HG03025 (cell line): ENCODE results near the gene YOD1.

ENCODE experiments used
- ATAC-seq: cut with Tn5 transposase; IDR thresholded peaks from one replicate; pipeline ENCODE4 v1.9.1; 2021; ENCODE audit warnings: mild to moderate bottlenecking, moderate library complexity; ENCODE audit not compliant: unreplicated experiment, low FRiP score

The YOD1 gene

DNA sequence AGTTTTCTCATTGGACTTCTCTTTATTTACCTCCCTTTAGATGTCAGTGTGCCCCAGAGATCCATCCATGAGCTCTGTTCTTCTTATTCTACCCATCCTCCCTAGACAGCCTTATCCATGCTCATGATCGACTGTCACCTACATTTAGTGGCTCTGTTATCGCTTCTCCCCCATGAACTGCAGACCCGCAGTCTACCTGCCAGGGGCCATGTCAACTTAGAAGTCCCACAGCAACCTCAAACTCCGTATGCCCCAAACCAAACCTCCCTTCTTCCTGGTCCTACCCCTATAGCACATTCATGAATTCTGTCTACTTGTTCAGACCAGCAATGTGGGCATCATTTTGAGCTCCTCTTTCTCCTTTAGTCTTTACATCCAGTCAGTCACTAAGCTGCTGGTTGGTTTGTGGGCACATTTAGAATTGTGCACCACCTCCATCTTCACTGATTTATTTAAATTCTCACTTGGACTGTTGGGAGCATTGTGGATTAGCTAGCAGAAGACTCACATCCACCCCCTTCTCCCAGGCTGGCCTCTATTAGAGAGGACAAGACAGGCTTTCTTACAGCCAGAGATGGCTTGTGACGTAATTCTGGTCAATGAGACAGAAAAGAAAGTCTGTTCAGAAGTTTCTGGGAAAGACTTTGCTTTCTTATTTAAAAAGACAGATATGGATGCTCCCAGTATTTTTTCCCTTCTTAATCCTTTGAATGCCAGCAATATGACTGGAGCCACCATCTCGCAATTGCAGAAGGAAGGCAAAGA, 37.5 kb downstream of the YOD1 start:
- ATAC-seq, result no peak

DNA sequence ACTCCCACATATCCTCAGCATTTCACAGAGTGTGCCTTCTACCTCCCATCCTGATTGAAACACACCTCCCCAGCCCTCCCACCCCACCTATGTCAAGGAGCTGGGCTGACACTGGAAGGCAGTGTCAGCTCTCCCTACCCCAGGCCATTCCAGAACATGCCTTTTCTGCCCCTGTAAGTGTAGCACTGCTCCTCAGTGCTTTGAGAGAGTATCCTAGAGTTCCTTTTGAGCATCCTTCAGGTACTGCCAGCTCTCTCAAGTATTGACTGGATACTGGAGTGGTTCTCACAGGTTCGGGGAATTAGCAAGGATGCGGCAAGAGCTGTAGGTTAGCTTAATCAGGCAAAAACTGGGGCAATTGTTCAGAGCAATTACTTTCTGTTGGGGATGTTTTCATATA, 40.3 kb downstream of the YOD1 start:
- no peak for ATAC-seq

GRCh38 chr1:207009945-207010344, 41.1 kb downstream of the YOD1 start:
- ATAC-seq, result no peak

DNA sequence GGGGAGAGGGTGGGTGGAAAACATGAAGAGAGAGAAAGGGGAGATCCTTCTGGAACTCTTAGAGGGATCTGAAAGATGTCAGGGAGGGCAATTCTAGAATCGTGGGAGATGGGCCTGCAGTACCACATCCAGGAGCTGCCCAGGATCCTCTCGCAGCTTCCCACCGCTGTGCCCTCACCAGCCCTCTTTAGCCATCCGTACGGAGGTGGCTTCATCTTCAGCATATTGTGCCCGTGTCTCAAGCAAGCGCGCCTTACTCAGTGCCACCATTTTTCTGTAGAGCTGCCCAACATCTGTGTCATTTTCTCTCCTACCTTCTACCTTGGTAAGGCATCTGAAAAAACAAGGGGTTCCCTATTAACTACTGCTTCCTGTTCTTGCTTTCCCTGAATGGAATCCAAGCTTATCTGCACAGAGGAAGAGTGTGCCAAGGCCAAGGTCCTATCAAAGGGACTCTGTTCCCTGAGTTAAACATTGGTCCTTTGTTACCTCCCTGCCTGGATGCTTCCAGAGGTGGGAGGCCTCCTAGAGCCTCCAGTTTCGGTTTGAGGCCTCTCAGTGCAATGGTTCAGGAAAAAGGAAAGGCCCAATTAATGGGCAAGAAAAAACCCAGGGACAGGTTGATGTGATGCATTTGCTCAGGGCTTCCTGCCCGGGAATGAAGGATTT, 41.7 kb downstream of the YOD1 start:
- no peak for ATAC-seq

DNA sequence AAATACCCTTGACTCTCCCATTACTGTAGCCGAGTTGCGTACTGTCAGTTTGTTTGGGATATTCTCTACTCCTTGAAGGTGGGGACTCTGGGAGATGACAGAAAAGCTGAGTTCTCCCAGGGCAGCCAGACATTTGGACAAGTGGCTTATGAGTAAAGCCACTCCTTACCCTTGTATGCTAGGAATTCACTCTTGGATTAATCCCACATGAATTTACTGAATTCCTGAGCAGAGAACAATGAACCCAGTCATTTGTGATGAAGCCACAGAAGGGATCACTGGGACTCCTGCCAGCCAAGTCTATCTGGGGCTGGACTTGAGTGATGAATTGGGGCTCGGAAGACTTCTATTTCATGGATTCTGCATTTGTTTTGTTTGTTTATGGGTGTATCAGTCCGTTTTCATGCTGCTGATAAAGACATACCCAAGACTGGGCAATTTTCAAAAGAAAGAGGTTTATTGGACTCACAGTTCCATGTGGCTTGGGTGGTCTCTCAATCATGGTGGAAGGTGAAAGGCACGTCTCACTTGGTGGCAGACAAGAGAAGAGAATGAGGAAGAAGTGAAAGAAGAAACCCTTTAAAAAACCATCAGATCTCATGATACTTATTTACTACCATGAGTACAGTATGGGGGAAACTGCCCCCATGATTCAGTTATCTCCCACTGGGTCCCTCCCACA, 43.5 kb downstream of the YOD1 start:
- ATAC-seq, result no peak

- ATAC-seq, result no peak
These were observed 44.1 kb downstream of the YOD1 start for GRCh38 chr1:207006914-207007313.

- ATAC-seq, result no peak
These were observed 44.9 kb downstream of the YOD1 start for GRCh38 chr1:207006083-207006482.

- ATAC-seq, result no peak
These were observed 45.8 kb downstream of the YOD1 start for GRCh38 chr1:207004931-207005830.

- ATAC-seq, result no peak
These were observed 47.8 kb downstream of the YOD1 start for GRCh38 chr1:207003210-207003609.

- no peak for ATAC-seq
These were observed 48.3 kb downstream of the YOD1 start for GRCh38 chr1:207002724-207003146.

- no peak for ATAC-seq
These were observed 49.3 kb downstream of the YOD1 start for GRCh38 chr1:207001492-207002245.

GRCh38 chr1:207000651-207001291, 50.2 kb downstream of the YOD1 start:
- ATAC-seq, result no peak

DNA sequence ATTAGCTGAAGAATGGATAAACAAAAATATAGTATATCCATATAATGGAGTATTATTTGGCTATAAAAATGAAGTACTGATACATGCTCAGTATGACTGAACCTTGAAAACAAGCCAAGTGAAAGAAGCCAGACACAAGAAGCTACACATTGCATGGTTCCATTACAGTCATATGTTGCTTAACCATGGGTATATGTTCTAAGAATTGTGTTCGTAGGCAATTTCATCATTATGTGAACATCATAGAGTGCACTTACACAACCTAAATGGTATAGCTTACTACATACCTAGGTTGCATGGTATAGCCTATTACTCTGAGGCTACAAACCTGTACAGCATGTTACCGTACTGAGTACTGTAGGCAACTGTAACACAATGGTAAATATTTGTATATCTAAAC, 52.2 kb downstream of the YOD1 start:
- no peak for ATAC-seq
